Measurements from ENCODE around the gene TFDP1. TPM values are rescaled to one million over a fixed set of nuclear protein-coding genes. Genes with fewer than 3 reads are reported as not detected.

TFDP1 gene
- polyA plus RNA-seq, 1 of the 3 experiments (the other 2 are of a cell fraction), result 76.7 TPM

- Histone ChIP-seq H3F3A (replicated peaks; ENCODE audit: insufficient read depth) (no peaks in the 10 kb centered on the region), H3K27ac (ENCODE audit: low read depth in 2 of 2, low read length in 1 of 2) (no peak overlapping the region), H3K4me3 (ENCODE audit: low read depth in 2 of 2, low read length in 1 of 2) (no peak overlapping the region), H3K9ac (no peak overlapping the region), H4K20me1 (ENCODE audit: insufficient read depth) (no peaks in the 10 kb centered on the region), H3K79me2 (ENCODE audit: insufficient read depth) (no peaks in the 10 kb centered on the region), H3K36me3 (replicated peaks in 1 of 2; ENCODE audit: control insufficient read depth in 1 of 2, insufficient read depth in 2 of 2, low read length in 1 of 2) (no peaks in the 10 kb centered on the region), H3K4me2 (no peak overlapping the region), H3K27me3 (ENCODE audit: insufficient read depth) (no peaks in the 10 kb centered on the region), H3K9me2 (no peaks in the 10 kb centered on the region), H3K9me3 (peaks cover 32% of the 10 kb centered on the region), H3K4me1 (ENCODE audit: control insufficient read depth in 1 of 2, insufficient read depth in 2 of 2, low read depth in 1 of 2, low read length in 1 of 2) (no peaks in the 10 kb centered on the region), H2AFZ (ENCODE audit: low read depth) (no peak overlapping the region)
- 55% methylated on average over 3 of the region's 3 CpGs for WGBS (ENCODE audit: low lambda C conversion rate)
- no peak for DNase-seq
- TF ChIP-seq, protein P1, sequence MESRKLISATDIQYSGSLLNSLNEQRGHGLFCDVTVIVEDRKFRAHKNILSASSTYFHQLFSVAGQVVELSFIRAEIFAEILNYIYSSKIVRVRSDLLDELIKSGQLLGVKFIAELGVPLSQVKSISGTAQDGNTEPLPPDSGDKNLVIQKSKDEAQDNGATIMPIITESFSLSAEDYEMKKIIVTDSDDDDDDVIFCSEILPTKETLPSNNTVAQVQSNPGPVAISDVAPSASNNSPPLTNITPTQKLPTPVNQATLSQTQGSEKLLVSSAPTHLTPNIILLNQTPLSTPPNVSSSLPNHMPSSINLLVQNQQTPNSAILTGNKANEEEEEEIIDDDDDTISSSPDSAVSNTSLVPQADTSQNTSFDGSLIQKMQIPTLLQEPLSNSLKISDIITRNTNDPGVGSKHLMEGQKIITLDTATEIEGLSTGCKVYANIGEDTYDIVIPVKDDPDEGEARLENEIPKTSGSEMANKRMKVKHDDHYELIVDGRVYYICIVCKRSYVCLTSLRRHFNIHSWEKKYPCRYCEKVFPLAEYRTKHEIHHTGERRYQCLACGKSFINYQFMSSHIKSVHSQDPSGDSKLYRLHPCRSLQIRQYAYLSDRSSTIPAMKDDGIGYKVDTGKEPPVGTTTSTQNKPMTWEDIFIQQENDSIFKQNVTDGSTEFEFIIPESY (IDR thresholded peaks at IDR 0.05; ENCODE audit: borderline replicate concordance, low read depth), result no peak
- TF ChIP-seq ELF1 (IDR thresholded peaks at IDR 0.05) (no peak), MXI1 (IDR thresholded peaks at IDR 0.05; ENCODE audit: low read depth, low read length) (no peak), NRF1 (IDR thresholded peaks at IDR 0.05; ENCODE audit: low read depth, low read length) (no peak), RAD21 (IDR thresholded peaks at IDR 0.05; ENCODE audit: low read length) (no peak), EP300 (IDR thresholded peaks at IDR 0.05; ENCODE audit: borderline replicate concordance in 1 of 2, low read depth in 1 of 2, low read length in 1 of 2) (no peak), GABPA (IDR thresholded peaks at IDR 0.05; ENCODE audit: low read depth) (no peak), USF2 (IDR thresholded peaks at IDR 0.05; ENCODE audit: borderline replicate concordance, low read depth, low read length) (no peak), JUND (IDR thresholded peaks at IDR 0.05) (no peak), SMC3 (IDR thresholded peaks at IDR 0.05; ENCODE audit: low read depth, low read length) (no peak), RFX5 (IDR thresholded peaks at IDR 0.05; ENCODE audit: low read length) (no peak), IRF3 (IDR thresholded peaks at IDR 0.05; ENCODE audit: low read depth, low read length) (no peak), FOXJ3 (CRISPR knock-in tag; IDR thresholded peaks at IDR 0.05) (no peak), PBX3 (IDR thresholded peaks at IDR 0.05) (no peak), MEF2A (IDR thresholded peaks at IDR 0.05; ENCODE audit: borderline replicate concordance, low read depth) (no peak)
- POLR2A ChIA-PET, result no interaction called here
- CTCF ChIA-PET, result interaction anchor here (1.2 to 1.5 kb wide), 3 partner anchors 10 to 11 kb away, joined by 3 to 4 read pairs (median 4); no protein-coding TSS in a partner anchor
Measured at GRCh38 chr13:113573065-113573464, 11.5 kb upstream of the TFDP1 start.

All from SK-N-SH (cell line).